GM12873 (cell line): Measurements from ENCODE around the gene TMED8.

ENCODE experiments used
- TF ChIP-seq, protein P1 (sequence below): IDR thresholded peaks from 2 replicates; pipeline ENCODE4 v1.5.1; 2012; ENCODE audit warnings: low read depth, mild to moderate bottlenecking, moderate library complexity, low read length, control low read depth; ENCODE audit not compliant: insufficient read depth; ENCODE audit errors: missing control alignments

Gene TMED8

DNA sequence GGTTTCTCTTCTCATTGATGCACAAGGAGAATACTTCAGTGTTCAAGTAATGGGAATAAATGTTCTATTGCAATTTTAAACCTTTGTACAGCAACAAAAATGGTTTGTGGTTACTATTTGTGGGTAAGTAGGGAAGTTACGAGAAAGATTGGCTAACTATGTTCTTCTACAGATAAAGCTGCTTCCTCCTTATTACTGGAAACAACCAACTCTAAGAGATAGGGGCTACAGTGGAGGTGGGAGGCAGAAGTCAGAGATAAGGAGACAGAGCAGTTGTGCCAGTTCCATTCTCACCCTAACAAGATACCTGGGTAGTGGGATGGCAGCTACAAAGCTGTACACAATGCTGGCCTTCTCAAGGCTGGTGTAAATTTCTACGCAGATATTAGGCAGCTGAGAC lies 30.3 kb upstream of the TMED8 start:
- TF ChIP-seq, protein P1, sequence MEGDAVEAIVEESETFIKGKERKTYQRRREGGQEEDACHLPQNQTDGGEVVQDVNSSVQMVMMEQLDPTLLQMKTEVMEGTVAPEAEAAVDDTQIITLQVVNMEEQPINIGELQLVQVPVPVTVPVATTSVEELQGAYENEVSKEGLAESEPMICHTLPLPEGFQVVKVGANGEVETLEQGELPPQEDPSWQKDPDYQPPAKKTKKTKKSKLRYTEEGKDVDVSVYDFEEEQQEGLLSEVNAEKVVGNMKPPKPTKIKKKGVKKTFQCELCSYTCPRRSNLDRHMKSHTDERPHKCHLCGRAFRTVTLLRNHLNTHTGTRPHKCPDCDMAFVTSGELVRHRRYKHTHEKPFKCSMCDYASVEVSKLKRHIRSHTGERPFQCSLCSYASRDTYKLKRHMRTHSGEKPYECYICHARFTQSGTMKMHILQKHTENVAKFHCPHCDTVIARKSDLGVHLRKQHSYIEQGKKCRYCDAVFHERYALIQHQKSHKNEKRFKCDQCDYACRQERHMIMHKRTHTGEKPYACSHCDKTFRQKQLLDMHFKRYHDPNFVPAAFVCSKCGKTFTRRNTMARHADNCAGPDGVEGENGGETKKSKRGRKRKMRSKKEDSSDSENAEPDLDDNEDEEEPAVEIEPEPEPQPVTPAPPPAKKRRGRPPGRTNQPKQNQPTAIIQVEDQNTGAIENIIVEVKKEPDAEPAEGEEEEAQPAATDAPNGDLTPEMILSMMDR: no peak

- TF ChIP-seq, protein P1: no peak
These were observed 29.8 kb upstream of the TMED8 start for GRCh38 chr14:77406718-77407117.

- TF ChIP-seq, protein P1: no peak
These were observed 29.2 kb upstream of the TMED8 start for GRCh38 chr14:77406086-77406485.

GRCh38 chr14:77403768-77404167 lies 26.9 kb upstream of the TMED8 start:
- TF ChIP-seq, protein P1: no peak

DNA sequence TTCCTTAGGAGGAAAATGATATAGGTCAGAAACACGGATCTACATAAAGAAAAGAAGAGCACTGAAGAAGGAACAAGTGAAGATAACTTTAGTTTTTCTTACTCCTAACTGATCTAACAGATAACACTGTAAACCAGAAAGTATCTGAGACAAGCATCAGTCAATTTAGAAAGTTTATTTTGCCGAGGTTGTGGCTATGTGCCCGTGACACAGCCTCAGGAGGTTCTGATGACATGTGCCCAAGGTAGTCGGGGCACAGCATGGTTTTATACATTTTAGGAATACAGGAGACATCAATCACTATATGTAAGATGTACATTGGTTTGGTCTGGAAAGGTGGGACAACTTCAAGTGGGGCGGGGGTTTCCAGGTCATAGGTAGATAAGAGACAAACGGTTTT lies 23.3 kb upstream of the TMED8 start:
- TF ChIP-seq, protein P1: no peak

DNA sequence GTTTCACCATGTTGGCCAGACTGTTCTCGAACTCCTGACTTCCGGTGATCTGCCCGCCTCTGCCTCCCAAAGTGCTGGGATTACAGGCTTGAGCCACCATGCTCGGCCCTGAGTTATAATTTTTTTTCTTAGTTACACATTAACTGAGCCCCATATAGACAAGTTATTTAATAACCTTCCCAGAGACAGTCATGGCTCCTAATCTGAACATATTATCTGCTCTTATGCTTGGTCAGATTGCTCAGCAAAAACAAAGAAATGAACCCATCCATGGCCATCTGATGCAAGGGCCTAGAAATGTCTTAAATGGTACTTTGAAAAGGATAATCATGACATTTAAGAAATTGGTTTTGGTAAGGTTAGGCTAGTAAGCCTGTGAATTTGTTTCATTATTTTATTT lies 13.3 kb upstream of the TMED8 start:
- TF ChIP-seq, protein P1: no peak

DNA sequence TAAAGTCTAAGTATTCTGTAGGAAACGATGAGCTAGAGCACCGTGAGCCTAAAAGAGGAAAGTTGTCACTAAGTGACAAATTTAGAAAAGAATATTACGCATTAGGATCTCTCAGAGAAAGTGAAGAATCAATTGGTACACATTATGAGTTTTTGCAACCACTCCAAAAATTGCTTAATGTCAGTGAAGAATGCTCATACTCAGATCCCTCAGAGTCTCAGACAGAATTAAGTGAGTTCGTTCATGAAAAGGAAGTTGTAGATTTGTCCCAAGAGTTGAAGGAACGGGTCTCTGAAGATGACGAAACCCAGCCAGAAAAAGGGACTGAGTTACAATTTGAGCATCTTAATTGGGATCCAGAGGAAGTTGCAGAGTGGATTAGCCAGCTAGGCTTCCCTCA lies 1.8 kb upstream of the TMED8 start:
- TF ChIP-seq, protein P1: no peak

- TF ChIP-seq, protein P1: no peak
These were observed 579 bp upstream of the TMED8 start for GRCh38 chr14:77377502-77377844.
